ENCODE measurements around the gene ELAVL1. TPM values are rescaled to one million over a fixed set of nuclear protein-coding genes. Genes with fewer than 3 reads are reported as not detected.

The ELAVL1 gene
- total and polyA plus RNA-seq, 2 of the 13 experiments (the other 11 are each of a cell fraction or from before 2014, with no cell fraction given) = 27.9 to 38.4 TPM

- TF ChIP-seq EED (CRISPR knock-in tag; IDR thresholded peaks at IDR 0.05) (peak; percentile 18), IKZF4 (CRISPR knock-in tag; IDR thresholded peaks at IDR 0.05; ENCODE audit: borderline replicate concordance, low read depth, not compliant biosample characterization) (no peak), ZNF660 (CRISPR knock-in tag; IDR thresholded peaks at IDR 0.05; ENCODE audit: borderline replicate concordance, low read depth) (no peak), ZBTB2 (CRISPR knock-in tag; IDR thresholded peaks at IDR 0.05; ENCODE audit: low read depth) (peak; percentile 76), MTF1 (CRISPR knock-in tag; IDR thresholded peaks at IDR 0.05) (no peak), ZNF629 (CRISPR knock-in tag; conservative IDR thresholded peaks at IDR 0.05) (no peak), MYNN (CRISPR knock-in tag; IDR thresholded peaks at IDR 0.05; ENCODE audit: low read depth) (no peak), EHMT2 (IDR thresholded peaks at IDR 0.05; ENCODE audit: borderline replicate concordance, low read depth, low read length) (no peak), MIXL1 (CRISPR knock-in tag; IDR thresholded peaks at IDR 0.05) (no peak), RFXAP (CRISPR knock-in tag; IDR thresholded peaks at IDR 0.05; ENCODE audit: borderline replicate concordance) (no peak), ZNF839 (CRISPR knock-in tag; IDR thresholded peaks at IDR 0.05; ENCODE audit: borderline replicate concordance) (no peak), IRF2 (CRISPR knock-in tag; IDR thresholded peaks at IDR 0.05) (no peak), ZNF329 (CRISPR knock-in tag; IDR thresholded peaks at IDR 0.05; ENCODE audit: low read depth) (0 out of 2 replicates have a peak, but pooled peaks have one; percentile 27), ZNF383 (CRISPR knock-in tag; IDR thresholded peaks at IDR 0.05; ENCODE audit: borderline replicate concordance) (no peak), ELK4 (CRISPR knock-in tag; IDR thresholded peaks at IDR 0.05; ENCODE audit: borderline replicate concordance) (no peak), ATF2 (CRISPR knock-in tag; IDR thresholded peaks at IDR 0.05) (no peak), ZNF598 (CRISPR knock-in tag; IDR thresholded peaks at IDR 0.05; ENCODE audit: borderline replicate concordance) (no peak), ZBTB42 (CRISPR knock-in tag; IDR thresholded peaks at IDR 0.05) (no peak), JUN (CRISPR knock-in tag; IDR thresholded peaks at IDR 0.05) (0 out of 2 replicates have a peak, but pooled peaks have one; percentile 18)
- TF ChIP-seq, protein P1, sequence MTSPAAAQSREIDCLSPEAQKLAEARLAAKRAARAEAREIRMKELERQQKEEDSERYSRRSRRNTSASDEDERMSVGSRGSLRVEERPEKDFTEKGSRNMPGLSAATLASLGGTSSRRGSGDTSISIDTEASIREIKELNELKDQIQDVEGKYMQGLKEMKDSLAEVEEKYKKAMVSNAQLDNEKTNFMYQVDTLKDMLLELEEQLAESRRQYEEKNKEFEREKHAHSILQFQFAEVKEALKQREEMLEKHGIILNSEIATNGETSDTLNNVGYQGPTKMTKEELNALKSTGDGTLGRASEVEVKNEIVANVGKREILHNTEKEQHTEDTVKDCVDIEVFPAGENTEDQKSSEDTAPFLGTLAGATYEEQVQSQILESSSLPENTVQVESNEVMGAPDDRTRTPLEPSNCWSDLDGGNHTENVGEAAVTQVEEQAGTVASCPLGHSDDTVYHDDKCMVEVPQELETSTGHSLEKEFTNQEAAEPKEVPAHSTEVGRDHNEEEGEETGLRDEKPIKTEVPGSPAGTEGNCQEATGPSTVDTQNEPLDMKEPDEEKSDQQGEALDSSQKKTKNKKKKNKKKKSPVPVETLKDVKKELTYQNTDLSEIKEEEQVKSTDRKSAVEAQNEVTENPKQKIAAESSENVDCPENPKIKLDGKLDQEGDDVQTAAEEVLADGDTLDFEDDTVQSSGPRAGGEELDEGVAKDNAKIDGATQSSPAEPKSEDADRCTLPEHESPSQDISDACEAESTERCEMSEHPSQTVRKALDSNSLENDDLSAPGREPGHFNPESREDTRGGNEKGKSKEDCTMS (CRISPR knock-in tag; conservative IDR thresholded peaks at IDR 0.05) = no peak
- TF ChIP-seq, protein P2, sequence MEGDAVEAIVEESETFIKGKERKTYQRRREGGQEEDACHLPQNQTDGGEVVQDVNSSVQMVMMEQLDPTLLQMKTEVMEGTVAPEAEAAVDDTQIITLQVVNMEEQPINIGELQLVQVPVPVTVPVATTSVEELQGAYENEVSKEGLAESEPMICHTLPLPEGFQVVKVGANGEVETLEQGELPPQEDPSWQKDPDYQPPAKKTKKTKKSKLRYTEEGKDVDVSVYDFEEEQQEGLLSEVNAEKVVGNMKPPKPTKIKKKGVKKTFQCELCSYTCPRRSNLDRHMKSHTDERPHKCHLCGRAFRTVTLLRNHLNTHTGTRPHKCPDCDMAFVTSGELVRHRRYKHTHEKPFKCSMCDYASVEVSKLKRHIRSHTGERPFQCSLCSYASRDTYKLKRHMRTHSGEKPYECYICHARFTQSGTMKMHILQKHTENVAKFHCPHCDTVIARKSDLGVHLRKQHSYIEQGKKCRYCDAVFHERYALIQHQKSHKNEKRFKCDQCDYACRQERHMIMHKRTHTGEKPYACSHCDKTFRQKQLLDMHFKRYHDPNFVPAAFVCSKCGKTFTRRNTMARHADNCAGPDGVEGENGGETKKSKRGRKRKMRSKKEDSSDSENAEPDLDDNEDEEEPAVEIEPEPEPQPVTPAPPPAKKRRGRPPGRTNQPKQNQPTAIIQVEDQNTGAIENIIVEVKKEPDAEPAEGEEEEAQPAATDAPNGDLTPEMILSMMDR (CRISPR knock-in tag; IDR thresholded peaks at IDR 0.05) = peak; percentile 38; the same call in 1 of the 2 replicates
Measured at GRCh38 chr19:7916103-7916954, 89.1 kb downstream of the ELAVL1 start (continued).
